Muscle of leg (tissue), 11 donors: ENCODE results near the gene INF2. TPM values are rescaled to one million over a fixed set of nuclear protein-coding genes. Genes with fewer than 3 reads are reported as not detected.
A peak's percentile ranks its signal among the peaks of the same experiment; 100 is the strongest.
"Not testable (repeated sequence)": the region's sequence is repeated elsewhere in the genome, so short reads cannot be mapped to it uniquely, and the experiment has no call there.

Experiments used
- DNase-seq: peaks from one replicate; pipeline ENCODE4 v3.0.0; 2013
- H3K27ac ChIP-seq: one replicate; pipeline ENCODE4 v1.5.1; 2013; ENCODE audit warnings: mild to moderate bottlenecking, low read length, control low read depth
- H3K27me3 ChIP-seq: one replicate; pipeline ENCODE4 v1.6.1; 2013; ENCODE audit warnings: low read length; ENCODE audit not compliant: control insufficient read depth, insufficient read depth
- H3K36me3 ChIP-seq: one replicate; pipeline ENCODE4 v1.6.1; 2013; ENCODE audit warnings: low read length; ENCODE audit not compliant: control insufficient read depth, insufficient read depth
- H3K4me1 ChIP-seq: one replicate; pipeline ENCODE4 v1.6.1; 2013; ENCODE audit warnings: low read length; ENCODE audit not compliant: control insufficient read depth, insufficient read depth
- H3K4me3 ChIP-seq: one replicate; pipeline ENCODE4 v1.5.1; 2013; ENCODE audit warnings: low read length, control low read depth
- H3K9me3 ChIP-seq: replicated peaks from 2 replicates; pipeline ENCODE4 v1.6.1; 2013; ENCODE audit warnings: low read depth, low read length; ENCODE audit not compliant: control insufficient read depth
- WGBS: methylation state at CpG from one replicate; pipeline ENCODE4 v1.1.5; 2013; ENCODE audit warnings: missing lambda C conversion rate; ENCODE audit not compliant: insufficient coverage; 5-methylcytosine and 5-hydroxymethylcytosine counted together
- polyA plus RNA-seq, 8 donors: library from polyadenylated mRNA; unstranded; fragments of 120-200 nt; gene quantifications; one replicate each; pipeline versions ENCODE4 v1.2.1 to v1.2.3, GENCODE V29; 2013; ENCODE audit warnings: inconsistent platforms in 1 of 8, low replicate concordance in 1 of 8; ENCODE audit not compliant: insufficient read length in 8 of 8, insufficient read depth in 1 of 8
- total RNA-seq: library from RNA; stranded (reverse); fragments of 120-200 nt; gene quantifications from one replicate; pipeline ENCODE4 v1.2.4, GENCODE V29; 2013

INF2 gene
- total and polyA plus RNA-seq, 9 donors = 31.1 to 63.8 (median 48.5) TPM

GRCh38 chr14:104662472-104662871, 26.9 kb upstream of the INF2 start:
- H3K4me1 ChIP-seq = peaks cover 29% of the 10 kb centered on the region
- WGBS = 96% methylated on average over 18 of the region's 18 CpGs
- not testable (repeated sequence) for H3K27ac ChIP-seq, H3K27me3 ChIP-seq, H3K9me3 ChIP-seq, DNase-seq, H3K36me3 ChIP-seq, H3K4me3 ChIP-seq

- no peak for DNase-seq
- WGBS = 67% methylated on average over 3 of the region's 7 CpGs
- H3K9me3 ChIP-seq = peaks cover 4% of the 10 kb centered on the region
- H3K4me1 ChIP-seq = peaks cover 29% of the 10 kb centered on the region
- peaks cover 4% of the 10 kb centered on the region for H3K27me3 ChIP-seq
- no peak overlapping the region for H3K27ac ChIP-seq
- H3K36me3 ChIP-seq = no peaks in the 10 kb centered on the region
- H3K4me3 ChIP-seq = no peak overlapping the region
These were observed 25.3 kb upstream of the INF2 start for GRCh38 chr14:104664107-104664506.

GRCh38 chr14:104664588-104664987, 24.8 kb upstream of the INF2 start:
- Histone ChIP-seq H3K36me3 (no peaks in the 10 kb centered on the region), H3K9me3 (peaks cover 4% of the 10 kb centered on the region), H3K4me3 (no peak overlapping the region), H3K4me1 (peaks cover 24% of the 10 kb centered on the region), H3K27me3 (peaks cover 4% of the 10 kb centered on the region), H3K27ac (no peak overlapping the region)
- DNase-seq = no peak
- WGBS = 69% methylated on average over 6 of the region's 10 CpGs

- Histone ChIP-seq H3K36me3 (no peaks in the 10 kb centered on the region), H3K9me3 (peaks cover 4% of the 10 kb centered on the region), H3K27me3 (peaks cover 4% of the 10 kb centered on the region), H3K27ac (peak overlapping the region; percentile 29), H3K4me1 (peaks cover 18% of the 10 kb centered on the region), H3K4me3 (no peak overlapping the region)
- peak; percentile 57 for DNase-seq
- no CpG with 5 or more reads among the region's 2 CpGs for WGBS
These were observed 24.2 kb upstream of the INF2 start for GRCh38 chr14:104665114-104665656.

- Histone ChIP-seq H3K9me3 (peaks cover 4% of the 10 kb centered on the region), H3K36me3 (no peaks in the 10 kb centered on the region), H3K4me1 (peaks cover 13% of the 10 kb centered on the region), H3K27ac (no peak overlapping the region), H3K27me3 (peaks cover 4% of the 10 kb centered on the region), H3K4me3 (no peak overlapping the region)
- peak; percentile 51 for DNase-seq
- 60% methylated on average over 15 of the region's 27 CpGs for WGBS
These were observed 23.5 kb upstream of the INF2 start for GRCh38 chr14:104665657-104666522.

- H3K27ac ChIP-seq, H3K36me3 ChIP-seq, H3K27me3 ChIP-seq, H3K9me3 ChIP-seq, DNase-seq, H3K4me3 ChIP-seq: not testable (repeated sequence)
- H3K4me1 ChIP-seq = peaks cover 13% of the 10 kb centered on the region
- WGBS = 92% methylated on average over 2 of the region's 7 CpGs
These were observed 22.9 kb upstream of the INF2 start for GRCh38 chr14:104666523-104666895.

GRCh38 chr14:104666981-104667380, 22.4 kb upstream of the INF2 start:
- no peaks in the 10 kb centered on the region for H3K36me3 ChIP-seq
- no peak overlapping the region for H3K4me3 ChIP-seq
- no peaks in the 10 kb centered on the region for H3K9me3 ChIP-seq
- DNase-seq = no peak
- H3K4me1 ChIP-seq = peaks cover 13% of the 10 kb centered on the region
- no peak overlapping the region for H3K27ac ChIP-seq
- peaks cover 4% of the 10 kb centered on the region for H3K27me3 ChIP-seq
- WGBS = 90% methylated on average over 11 of the region's 12 CpGs

- H3K27ac ChIP-seq = no peak overlapping the region
- no peaks in the 10 kb centered on the region for H3K36me3 ChIP-seq
- no peak for DNase-seq
- no peaks in the 10 kb centered on the region for H3K9me3 ChIP-seq
- peaks cover 13% of the 10 kb centered on the region for H3K4me1 ChIP-seq
- 76% methylated on average over 2 of the region's 3 CpGs for WGBS
- peaks cover 1% of the 10 kb centered on the region for H3K27me3 ChIP-seq
- H3K4me3 ChIP-seq = no peak overlapping the region
These were observed 19.7 kb upstream of the INF2 start for GRCh38 chr14:104669697-104670096.

GRCh38 chr14:104671330-104671977, 18.0 kb upstream of the INF2 start:
- not testable (repeated sequence) for H3K27me3 ChIP-seq, H3K27ac ChIP-seq, H3K4me3 ChIP-seq, H3K36me3 ChIP-seq, H3K9me3 ChIP-seq, H3K4me1 ChIP-seq, DNase-seq
- 98% methylated on average over 16 of the region's 19 CpGs for WGBS

- H3K27me3 ChIP-seq, H3K4me3 ChIP-seq, H3K4me1 ChIP-seq, DNase-seq, H3K9me3 ChIP-seq, H3K36me3 ChIP-seq, H3K27ac ChIP-seq: not testable (repeated sequence)
- 100% methylated on average over 1 of the region's 8 CpGs for WGBS
These were observed 17.3 kb upstream of the INF2 start for GRCh38 chr14:104672119-104672518.
